HepG2 (cell line): ENCODE measurements around the gene ZNRF3. TPM values are rescaled to one million over a fixed set of nuclear protein-coding genes. Genes with fewer than 3 reads are reported as not detected.

Experiments
- ATF2 ChIP-seq: sonication (generic); formaldehyde crosslinking; IDR thresholded peaks from 2 replicates; pipeline ENCODE4 v1.4.0; 2020; ENCODE audit warnings: missing genetic modification reagents
- CEBPG ChIP-seq: IDR thresholded peaks from 2 replicates; pipeline ENCODE4 v1.6.1; 2016
- ETV5 ChIP-seq: IDR thresholded peaks from 2 replicates; pipeline ENCODE4 v1.6.1; 2018; ENCODE audit warnings: missing biosample characterization, missing genetic modification reagents, inconsistent platforms, borderline replicate concordance
- FOSL2 ChIP-seq: sonication (generic); formaldehyde crosslinking; IDR thresholded peaks from 2 replicates; pipeline ENCODE4 v1.4.0; 2020; ENCODE audit warnings: missing genetic modification reagents
- FOXA1 ChIP-seq, 2 experiments: fragments of 450-650 bp in 1 of 2; sonication (generic) in 1 of 2; formaldehyde crosslinking in 1 of 2; IDR thresholded peaks; 2 replicates each; pipeline versions ENCODE4 v1.4.0 to v1.6.1; 2016 to 2020; ENCODE audit warnings: missing genetic modification reagents in 1 of 2
- GABPA ChIP-seq, 2 experiments: IDR thresholded peaks; 2 replicates each; pipeline ENCODE4 v1.6.1; 2011 to 2016; ENCODE audit warnings: low read depth in 2 of 2, low read length in 1 of 2, missing biosample characterization in 1 of 2, missing genetic modification characterization in 1 of 2
- GABPB1 ChIP-seq: IDR thresholded peaks from 2 replicates; pipeline ENCODE4 v1.6.1; 2016; ENCODE audit warnings: mild to moderate bottlenecking, missing genetic modification reagents, moderate library complexity, missing compliant biosample characterization
- GPBP1L1 ChIP-seq: sonication (generic); formaldehyde crosslinking; IDR thresholded peaks from 2 replicates; pipeline ENCODE4 v1.5.0; 2020; ENCODE audit warnings: mild to moderate bottlenecking, missing genetic modification reagents
- KAT8 ChIP-seq: IDR thresholded peaks from 2 replicates; pipeline ENCODE4 v1.6.1; 2016; ENCODE audit warnings: missing genetic modification reagents, missing compliant biosample characterization
- KLF6 ChIP-seq: IDR thresholded peaks from 2 replicates; pipeline ENCODE4 v1.8.0; 2016; ENCODE audit warnings: missing biosample characterization, missing genetic modification reagents
- MAZ ChIP-seq, 2 experiments: sonication (generic) in 1 of 2; formaldehyde crosslinking in 1 of 2; IDR thresholded peaks; 2 replicates each; pipeline versions ENCODE4 v1.5.0 to v1.6.1; 2012 to 2020; ENCODE audit warnings: low read depth in 2 of 2, mild to moderate bottlenecking in 2 of 2, borderline replicate concordance in 1 of 2, improper control_type of control experiment in 1 of 2, low read length in 1 of 2, missing genetic modification reagents in 1 of 2, moderate library complexity in 1 of 2
- NBN ChIP-seq: fragments of 450-650 bp; conservative IDR thresholded peaks from 2 replicates; pipeline ENCODE4 v1.6.1; 2017
- PBX2 ChIP-seq: IDR thresholded peaks from 2 replicates; pipeline ENCODE4 v1.6.1; 2016; ENCODE audit warnings: control low read depth
- YEATS2 ChIP-seq: sonication (generic); formaldehyde crosslinking; IDR thresholded peaks from 2 replicates; pipeline ENCODE4 v1.4.0; 2020; ENCODE audit warnings: missing genetic modification reagents, borderline replicate concordance
- ZNF646 ChIP-seq: sonication (generic); formaldehyde crosslinking; IDR thresholded peaks from 2 replicates; pipeline ENCODE4 v1.9.0; 2021; ENCODE audit warnings: mild to moderate bottlenecking, missing genetic modification reagents
- polyA plus RNA-seq, 8 experiments: library from polyadenylated mRNA; depleted of rRNA in 3 of 8; stranded (reverse) in 7 of 8; unstranded in 1 of 8; fragments of >200 nt; fragmentation: Illumina TruSeq in 4 of 8; extraction: Trizol in 4 of 8; gene quantifications; 2 replicates each; pipeline versions ENCODE4 v1.2.1 to v1.2.3, GENCODE V29; 2011 to 2016; ENCODE audit warnings: low read depth in 4 of 8, missing spikeins in 1 of 8, mixed read lengths in 1 of 8; ENCODE audit not compliant: insufficient read depth in 1 of 8
- total RNA-seq, 5 experiments: library from RNA; depleted of rRNA; stranded (reverse); fragments of >200 nt; fragmentation: Illumina TruSeq; extraction: Trizol; gene quantifications; 2 replicates each; pipeline ENCODE4 v1.2.3, GENCODE V29; 2016; ENCODE audit warnings: low read depth in 1 of 5

The ZNRF3 gene
- total and polyA plus RNA-seq, 2 of the 13 experiments (the other 11 are each of a cell fraction or from before 2014, with no cell fraction given): 20.3 to 36.7 TPM

- TF ChIP-seq PBX2 (CRISPR knock-in tag) (peak; percentile 41; the same call in 1 of the 2 replicates), CEBPG (CRISPR knock-in tag) (peak; percentile 76), ATF2 (CRISPR knock-in tag) (0 out of 2 replicates have a peak, but pooled peaks have one; percentile 48), GPBP1L1 (no peak), ETV5 (CRISPR knock-in tag) (peak; percentile 81; the same call in 1 of the 2 replicates), FOSL2 (peak; percentile 64), ZNF646 (CRISPR knock-in tag) (peak; percentile 42; the same call in 1 of the 2 replicates), KLF6 (CRISPR knock-in tag) (no peak), NBN (no peak), KAT8 (CRISPR knock-in tag) (peak; percentile 62; the same call in 1 of the 2 replicates), MAZ (IDR thresholded peaks at IDR 0.05; ENCODE audit: borderline replicate concordance, low read depth, low read length) (no peak), MAZ (CRISPR knock-in tag; IDR thresholded peaks at IDR 0.05; ENCODE audit: low read depth) (0 out of 2 replicates have a peak, but pooled peaks have one; percentile 39), YEATS2 (CRISPR knock-in tag) (peak; percentile 30; the same call in 1 of the 2 replicates), FOXA1 (IDR thresholded peaks at IDR 0.05) (no peak), FOXA1 (CRISPR knock-in tag; IDR thresholded peaks at IDR 0.05) (peak; percentile 84), GABPB1 (CRISPR knock-in tag) (peak; percentile 30; the same call in 1 of the 2 replicates), GABPA (IDR thresholded peaks at IDR 0.05; ENCODE audit: low read depth, low read length) (no peak), GABPA (CRISPR knock-in tag; IDR thresholded peaks at IDR 0.05; ENCODE audit: low read depth) (peak; percentile 26; the same call in 1 of the 2 replicates)
Measured at GRCh38 chr22:29096736-29097669, 213.6 kb downstream of the ZNRF3 start (continued).
